GM12878 (cell line): ENCODE measurements around the gene HEATR3. TPM values are rescaled to one million over a fixed set of nuclear protein-coding genes. Genes with fewer than 3 reads are reported as not detected.

ENCODE experiments used
- BACH1 ChIP-seq: fragments of 450-650 bp; IDR thresholded peaks from 2 replicates; pipeline ENCODE4 v1.6.1; 2017; ENCODE audit warnings: mild to moderate bottlenecking, borderline replicate concordance
- BMI1 ChIP-seq: fragments of 450-650 bp; IDR thresholded peaks from 2 replicates; pipeline ENCODE4 v1.6.1; 2016; ENCODE audit warnings: mild to moderate bottlenecking, moderate library complexity, borderline replicate concordance
- CREM ChIP-seq: IDR thresholded peaks from 2 replicates; pipeline ENCODE4 v1.6.1; 2014; ENCODE audit warnings: antibody characterized with exemption, low read depth
- ETV6 ChIP-seq, 2 experiments: fragments of 450-650 bp in 1 of 2; IDR thresholded peaks in 1 of 2; conservative IDR thresholded peaks in 1 of 2; 2 replicates each; pipeline ENCODE4 v1.6.1; 2014; ENCODE audit warnings: antibody characterized with exemption in 1 of 2, borderline replicate concordance in 1 of 2, low read depth in 1 of 2, mild to moderate bottlenecking in 1 of 2, moderate library complexity in 1 of 2
- HDAC6 ChIP-seq: fragments of 200-600 bp; sonication (generic); IDR thresholded peaks from one replicate; pipeline ENCODE4 v1.8.0; 2017; ENCODE audit warnings: antibody characterized with exemption; ENCODE audit not compliant: unreplicated experiment
- IKZF1 ChIP-seq: fragments of 450-650 bp; conservative IDR thresholded peaks from 2 replicates; pipeline ENCODE4 v1.6.1; 2017; ENCODE audit warnings: antibody characterized with exemption, mild to moderate bottlenecking
- JUND ChIP-seq: IDR thresholded peaks from 2 replicates; pipeline ENCODE4 v1.6.1; 2012; ENCODE audit warnings: low read depth, mild to moderate bottlenecking, low read length, improper control_type of control experiment, moderate library complexity
- KLF5 ChIP-seq: fragments of 450-650 bp; IDR thresholded peaks from 2 replicates; pipeline ENCODE4 v1.6.1; 2014; ENCODE audit warnings: mild to moderate bottlenecking; ENCODE audit not compliant: partially characterized antibody
- NFYA ChIP-seq: IDR thresholded peaks from 2 replicates; pipeline ENCODE4 v1.6.1; 2011; ENCODE audit warnings: low read depth, mild to moderate bottlenecking, low read length, improper control_type of control experiment, borderline replicate concordance
- NKRF ChIP-seq: fragments of 450-650 bp; conservative IDR thresholded peaks from 2 replicates; pipeline ENCODE4 v1.6.1; 2017; ENCODE audit warnings: mild to moderate bottlenecking, moderate library complexity
- NR2C2 ChIP-seq: IDR thresholded peaks from 2 replicates; pipeline ENCODE4 v1.6.1; 2011; ENCODE audit warnings: borderline replicate concordance, low read depth; ENCODE audit not compliant: control insufficient read depth, insufficient read length
- NR2F1 ChIP-seq: fragments of 450-650 bp; conservative IDR thresholded peaks from 2 replicates; pipeline ENCODE4 v1.6.1; 2017; ENCODE audit warnings: mild to moderate bottlenecking
- RAD21 ChIP-seq: IDR thresholded peaks from 2 replicates; pipeline ENCODE4 v1.6.1; 2011; ENCODE audit warnings: mild to moderate bottlenecking, low read depth, low read length, moderate library complexity; ENCODE audit not compliant: insufficient read depth
- RUNX3 ChIP-seq: IDR thresholded peaks from 2 replicates; pipeline ENCODE4 v1.6.1; 2012; ENCODE audit warnings: low read length, inconsistent platforms
- SMAD5 ChIP-seq: IDR thresholded peaks from 2 replicates; pipeline ENCODE4 v1.6.1; 2016; ENCODE audit warnings: antibody characterized with exemption, low read depth
- SPI1 ChIP-seq: IDR thresholded peaks from 2 replicates; pipeline ENCODE4 v1.6.1; 2011; ENCODE audit warnings: low read depth, mild to moderate bottlenecking, low read length, moderate library complexity, borderline replicate concordance; ENCODE audit not compliant: insufficient read depth
- STAT3 ChIP-seq: IDR thresholded peaks from 2 replicates; pipeline ENCODE4 v1.6.1; 2011; ENCODE audit warnings: low read depth, low read length, improper control_type of control experiment
- TARDBP ChIP-seq: IDR thresholded peaks from 2 replicates; pipeline ENCODE4 v1.6.1; 2016; ENCODE audit warnings: borderline replicate concordance
- ZNF217 ChIP-seq: fragments of 450-650 bp; IDR thresholded peaks from 2 replicates; pipeline ENCODE4 v1.6.1; 2017; ENCODE audit warnings: antibody characterized with exemption, mild to moderate bottlenecking
- ZZZ3 ChIP-seq: IDR thresholded peaks from 2 replicates; pipeline ENCODE4 v1.6.1; 2011; ENCODE audit warnings: low read depth; ENCODE audit not compliant: control insufficient read depth, insufficient read length
- polyA plus RNA-seq, 11 experiments: library from polyadenylated mRNA; depleted of rRNA in 4 of 11; unstranded in 6 of 11; stranded (reverse) in 5 of 11; fragments of >200 nt; fragmentation: Nextera tagmentation in 4 of 11; fragmentation: Illumina TruSeq in 1 of 11; extraction: Ambion mirVana in 4 of 11; extraction: Trizol in 1 of 11; gene quantifications; 1 replicate in 1 of 11; 2 replicates in 10 of 11; pipeline versions ENCODE4 v1.2.1 to v1.2.3, GENCODE V29; 2011 to 2016; ENCODE audit warnings: inconsistent platforms in 2 of 11, missing spikeins in 2 of 11, low read depth in 1 of 11
- total RNA-seq, 4 experiments: library from RNA; depleted of rRNA in 3 of 4; stranded (reverse); fragments of >200 nt in 3 of 4; fragmentation: Illumina TruSeq in 1 of 4; extraction: Trizol in 1 of 4; gene quantifications; 2 replicates each; pipeline versions ENCODE4 v1.2.1 to v1.2.3, GENCODE V29; 2013 to 2021
- TF ChIP-seq, protein P1 (sequence below): IDR thresholded peaks from 2 replicates; pipeline ENCODE4 v1.6.1; 2012; ENCODE audit warnings: low read length, inconsistent platforms
- TF ChIP-seq, protein P2 (sequence below): IDR thresholded peaks from 2 replicates; pipeline ENCODE4 v1.6.1; 2012; ENCODE audit warnings: low read depth, low read length, improper control_type of control experiment
- TF ChIP-seq, protein P3 (sequence below): fragments of 450-650 bp; IDR thresholded peaks from 2 replicates; pipeline ENCODE4 v1.6.1; 2017; ENCODE audit warnings: mild to moderate bottlenecking, moderate library complexity

The HEATR3 gene
- total and polyA plus RNA-seq, 10 of the 15 experiments (the other 5 are each of a cell fraction or from before 2014, with no cell fraction given) = 1.5 to 30.0 (median 17.7) TPM

GRCh38 chr16:50065624-50066481 lies at the start of gene HEATR3 (continued):
- TF ChIP-seq KLF5 (no peak), SMAD5 (no peak), RAD21 (no peak), CREM (no peak), JUND (no peak), BMI1 (no peak), NR2C2 (no peak), RUNX3 (peak; percentile 62; the same call in 1 of the 2 replicates), IKZF1 (peak; percentile 88), SPI1 (peak; percentile 1; the same call in 1 of the 2 replicates), NR2F1 (0 out of 2 replicates have a peak, but pooled peaks have one; percentile 31), HDAC6 (no peak), BACH1 (0 out of 2 replicates have a peak, but pooled peaks have one; percentile 60), NFYA (no peak), ETV6 (conservative IDR thresholded peaks at IDR 0.05 in 1 of 2, IDR thresholded peaks at IDR 0.05 in 1 of 2; ENCODE audit: borderline replicate concordance in 1 of 2, low read depth in 1 of 2) (no peak), ZNF217 (peak; percentile 99), STAT3 (no peak), ZZZ3 (no peak), TARDBP (no peak), NKRF (peak; percentile 87)
- TF ChIP-seq, protein P1, sequence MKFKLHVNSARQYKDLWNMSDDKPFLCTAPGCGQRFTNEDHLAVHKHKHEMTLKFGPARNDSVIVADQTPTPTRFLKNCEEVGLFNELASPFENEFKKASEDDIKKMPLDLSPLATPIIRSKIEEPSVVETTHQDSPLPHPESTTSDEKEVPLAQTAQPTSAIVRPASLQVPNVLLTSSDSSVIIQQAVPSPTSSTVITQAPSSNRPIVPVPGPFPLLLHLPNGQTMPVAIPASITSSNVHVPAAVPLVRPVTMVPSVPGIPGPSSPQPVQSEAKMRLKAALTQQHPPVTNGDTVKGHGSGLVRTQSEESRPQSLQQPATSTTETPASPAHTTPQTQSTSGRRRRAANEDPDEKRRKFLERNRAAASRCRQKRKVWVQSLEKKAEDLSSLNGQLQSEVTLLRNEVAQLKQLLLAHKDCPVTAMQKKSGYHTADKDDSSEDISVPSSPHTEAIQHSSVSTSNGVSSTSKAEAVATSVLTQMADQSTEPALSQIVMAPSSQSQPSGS = no peak
- TF ChIP-seq, protein P2, sequence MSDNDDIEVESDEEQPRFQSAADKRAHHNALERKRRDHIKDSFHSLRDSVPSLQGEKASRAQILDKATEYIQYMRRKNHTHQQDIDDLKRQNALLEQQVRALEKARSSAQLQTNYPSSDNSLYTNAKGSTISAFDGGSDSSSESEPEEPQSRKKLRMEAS = peak; percentile 70
- TF ChIP-seq, protein P3, sequence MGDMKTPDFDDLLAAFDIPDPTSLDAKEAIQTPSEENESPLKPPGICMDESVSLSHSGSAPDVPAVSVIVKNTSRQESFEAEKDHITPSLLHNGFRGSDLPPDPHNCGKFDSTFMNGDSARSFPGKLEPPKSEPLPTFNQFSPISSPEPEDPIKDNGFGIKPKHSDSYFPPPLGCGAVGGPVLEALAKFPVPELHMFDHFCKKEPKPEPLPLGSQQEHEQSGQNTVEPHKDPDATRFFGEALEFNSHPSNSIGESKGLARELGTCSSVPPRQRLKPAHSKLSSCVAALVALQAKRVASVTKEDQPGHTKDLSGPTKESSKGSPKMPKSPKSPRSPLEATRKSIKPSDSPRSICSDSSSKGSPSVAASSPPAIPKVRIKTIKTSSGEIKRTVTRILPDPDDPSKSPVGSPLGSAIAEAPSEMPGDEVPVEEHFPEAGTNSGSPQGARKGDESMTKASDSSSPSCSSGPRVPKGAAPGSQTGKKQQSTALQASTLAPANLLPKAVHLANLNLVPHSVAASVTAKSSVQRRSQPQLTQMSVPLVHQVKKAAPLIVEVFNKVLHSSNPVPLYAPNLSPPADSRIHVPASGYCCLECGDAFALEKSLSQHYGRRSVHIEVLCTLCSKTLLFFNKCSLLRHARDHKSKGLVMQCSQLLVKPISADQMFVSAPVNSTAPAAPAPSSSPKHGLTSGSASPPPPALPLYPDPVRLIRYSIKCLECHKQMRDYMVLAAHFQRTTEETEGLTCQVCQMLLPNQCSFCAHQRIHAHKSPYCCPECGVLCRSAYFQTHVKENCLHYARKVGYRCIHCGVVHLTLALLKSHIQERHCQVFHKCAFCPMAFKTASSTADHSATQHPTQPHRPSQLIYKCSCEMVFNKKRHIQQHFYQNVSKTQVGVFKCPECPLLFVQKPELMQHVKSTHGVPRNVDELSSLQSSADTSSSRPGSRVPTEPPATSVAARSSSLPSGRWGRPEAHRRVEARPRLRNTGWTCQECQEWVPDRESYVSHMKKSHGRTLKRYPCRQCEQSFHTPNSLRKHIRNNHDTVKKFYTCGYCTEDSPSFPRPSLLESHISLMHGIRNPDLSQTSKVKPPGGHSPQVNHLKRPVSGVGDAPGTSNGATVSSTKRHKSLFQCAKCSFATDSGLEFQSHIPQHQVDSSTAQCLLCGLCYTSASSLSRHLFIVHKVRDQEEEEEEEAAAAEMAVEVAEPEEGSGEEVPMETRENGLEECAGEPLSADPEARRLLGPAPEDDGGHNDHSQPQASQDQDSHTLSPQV = no peak
